ENCODE data around the gene REV1.

DNA sequence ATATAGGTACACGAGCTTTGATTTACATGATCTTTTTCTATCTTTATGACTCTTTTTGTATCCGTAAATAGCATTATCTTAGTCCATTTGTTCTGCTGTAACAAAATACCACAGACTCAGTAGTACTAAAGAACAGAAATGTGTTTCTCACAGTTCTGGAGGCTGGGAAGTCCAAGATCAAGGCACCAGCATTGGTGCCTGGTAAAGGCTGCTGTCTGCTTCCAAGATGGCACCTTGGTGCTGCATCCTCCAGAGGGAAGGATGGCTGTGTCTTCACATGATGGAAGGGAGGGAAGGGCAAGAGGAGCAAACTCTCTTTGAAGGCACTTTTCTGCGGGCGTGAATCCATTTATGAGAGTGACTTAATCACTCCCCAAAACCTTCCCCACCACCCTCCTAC lies 116.7 kb downstream of the REV1 start:
- TF ChIP-seq POLR2A (IDR thresholded peaks at IDR 0.05; ENCODE audit: low read depth, low read length): no peak
- no peak for TF ChIP-seq RFX5 (IDR thresholded peaks at IDR 0.05; ENCODE audit: low read depth, low read length)
- no peak for TF ChIP-seq CHD1 (IDR thresholded peaks at IDR 0.05; ENCODE audit: low read depth, low read length)
- TF ChIP-seq, protein P1, sequence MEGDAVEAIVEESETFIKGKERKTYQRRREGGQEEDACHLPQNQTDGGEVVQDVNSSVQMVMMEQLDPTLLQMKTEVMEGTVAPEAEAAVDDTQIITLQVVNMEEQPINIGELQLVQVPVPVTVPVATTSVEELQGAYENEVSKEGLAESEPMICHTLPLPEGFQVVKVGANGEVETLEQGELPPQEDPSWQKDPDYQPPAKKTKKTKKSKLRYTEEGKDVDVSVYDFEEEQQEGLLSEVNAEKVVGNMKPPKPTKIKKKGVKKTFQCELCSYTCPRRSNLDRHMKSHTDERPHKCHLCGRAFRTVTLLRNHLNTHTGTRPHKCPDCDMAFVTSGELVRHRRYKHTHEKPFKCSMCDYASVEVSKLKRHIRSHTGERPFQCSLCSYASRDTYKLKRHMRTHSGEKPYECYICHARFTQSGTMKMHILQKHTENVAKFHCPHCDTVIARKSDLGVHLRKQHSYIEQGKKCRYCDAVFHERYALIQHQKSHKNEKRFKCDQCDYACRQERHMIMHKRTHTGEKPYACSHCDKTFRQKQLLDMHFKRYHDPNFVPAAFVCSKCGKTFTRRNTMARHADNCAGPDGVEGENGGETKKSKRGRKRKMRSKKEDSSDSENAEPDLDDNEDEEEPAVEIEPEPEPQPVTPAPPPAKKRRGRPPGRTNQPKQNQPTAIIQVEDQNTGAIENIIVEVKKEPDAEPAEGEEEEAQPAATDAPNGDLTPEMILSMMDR (conservative IDR thresholded peaks at IDR 0.05; ENCODE audit: low read depth, low read length): no peak
- TF ChIP-seq, protein P2, sequence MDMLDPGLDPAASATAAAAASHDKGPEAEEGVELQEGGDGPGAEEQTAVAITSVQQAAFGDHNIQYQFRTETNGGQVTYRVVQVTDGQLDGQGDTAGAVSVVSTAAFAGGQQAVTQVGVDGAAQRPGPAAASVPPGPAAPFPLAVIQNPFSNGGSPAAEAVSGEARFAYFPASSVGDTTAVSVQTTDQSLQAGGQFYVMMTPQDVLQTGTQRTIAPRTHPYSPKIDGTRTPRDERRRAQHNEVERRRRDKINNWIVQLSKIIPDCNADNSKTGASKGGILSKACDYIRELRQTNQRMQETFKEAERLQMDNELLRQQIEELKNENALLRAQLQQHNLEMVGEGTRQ (IDR thresholded peaks at IDR 0.05; ENCODE audit: low read depth, low read length): no peak
- no peak for TF ChIP-seq FOS (IDR thresholded peaks at IDR 0.05; ENCODE audit: low read depth, low read length)
- TF ChIP-seq CEBPB (IDR thresholded peaks at IDR 0.05; ENCODE audit: low read depth, low read length): no peak
- TF ChIP-seq RCOR1 (IDR thresholded peaks at IDR 0.05; ENCODE audit: insufficient replicate concordance, low read length): no peak
